Transverse colon (tissue), 4 donors: ENCODE results near the gene KCNT2.

Source experiments
- CTCF ChIP-seq, 5 experiments: fragments of 200-600 bp in 3 of 5; fragments of 450-650 bp in 2 of 5; sonication (generic) in 3 of 5; IDR thresholded peaks; 1 replicate in 2 of 5; 2 replicates in 3 of 5; pipeline ENCODE4 v1.5.1; 2016 to 2017; ENCODE audit warnings: antibody characterized with exemption in 5 of 5, inconsistent platforms in 3 of 5, mild to moderate bottlenecking in 2 of 5, moderate library complexity in 1 of 5
- POLR2A ChIP-seq: fragments of 450-650 bp; IDR thresholded peaks from one replicate; pipeline ENCODE4 v1.6.1; 2016; ENCODE audit warnings: antibody characterized with exemption, mild to moderate bottlenecking, moderate library complexity
- POLR2AphosphoS5 ChIP-seq, 3 donors: sonication (generic); formaldehyde crosslinking; IDR thresholded peaks; one replicate each; pipeline ENCODE4 v1.6.1; 2016; ENCODE audit warnings: antibody characterized with exemption in 3 of 3

GRCh38 chr1:196538473-196538872 is 69.8 kb downstream of the KCNT2 start:
- TF ChIP-seq CTCF (IDR thresholded peaks at IDR 0.05) (no peak), POLR2A (no peak), POLR2AphosphoS5 (IDR thresholded peaks at IDR 0.05) (no peak)
